Body of pancreas (tissue), 4 donors: ENCODE measurements around the gene DLGAP1.

ENCODE experiments used
- CTCF ChIP-seq, 7 experiments: fragments of 450-650 bp in 4 of 7; fragments of 200-600 bp in 3 of 7; sonication (generic) in 3 of 7; IDR thresholded peaks; one replicate each; pipeline ENCODE4 v1.5.1; 2016 to 2019; ENCODE audit warnings: antibody characterized with exemption in 7 of 7
- POLR2A ChIP-seq, 3 donors: fragments of 450-650 bp; IDR thresholded peaks; one replicate each; pipeline ENCODE4 v1.6.1; 2016; ENCODE audit warnings: antibody characterized with exemption in 3 of 3, mild to moderate bottlenecking in 2 of 3

GRCh38 chr18:3898861-3899613, 556.1 kb downstream of the DLGAP1 start:
- TF ChIP-seq POLR2A (IDR thresholded peaks at IDR 0.05) = no peak
- no peak for TF ChIP-seq CTCF (IDR thresholded peaks at IDR 0.05)
